WERI-Rb-1 (cell line): Measurements from ENCODE around the gene IGF2R.
"Not testable (repeated sequence)": the region's sequence is repeated elsewhere in the genome, so short reads cannot be mapped to it uniquely, and the experiment has no call there.

Source experiments
- DNase-seq: peaks from one replicate; pipeline ENCODE4 v3.0.0-alpha.2; 2020
- H3K27ac ChIP-seq: fragments of 250-450 bp; sonication (Bioruptor Pico); 2 replicates; pipeline ENCODE4 v1.5.1; 2020; ENCODE audit warnings: mild to moderate bottlenecking, moderate library complexity
- H3K27me3 ChIP-seq: fragments of 250-450 bp; sonication (Bioruptor Pico); 2 replicates; pipeline ENCODE4 v1.5.1; 2021; ENCODE audit warnings: mild to moderate bottlenecking, low read depth, moderate library complexity; ENCODE audit not compliant: insufficient read depth, severe bottlenecking
- H3K36me3 ChIP-seq: fragments of 250-450 bp; sonication (Bioruptor Pico); 2 replicates; pipeline ENCODE4 v1.5.1; 2020; ENCODE audit warnings: mild to moderate bottlenecking, moderate library complexity
- H3K4me3 ChIP-seq: 2 replicates; pipeline ENCODE4 v1.5.1; 2011; ENCODE audit warnings: low read depth, mild to moderate bottlenecking, control low read depth, low read length
- H3K9me3 ChIP-seq: fragments of 250-450 bp; sonication (Bioruptor Pico); 2 replicates; pipeline ENCODE4 v1.5.1; 2021; ENCODE audit warnings: mild to moderate bottlenecking, moderate library complexity; ENCODE audit not compliant: severe bottlenecking
- TF ChIP-seq, protein P1 (sequence below): IDR thresholded peaks from 2 replicates; pipeline ENCODE4 v1.5.1; 2011; ENCODE audit warnings: low read depth, mild to moderate bottlenecking, control low read depth, inconsistent platforms, low read length

Gene IGF2R

GRCh38 chr6:159997498-159998101, 28.7 kb downstream of the IGF2R start:
- Histone ChIP-seq H3K36me3 (peaks cover 23% of the 10 kb centered on the region), H3K9me3 (no peaks in the 10 kb centered on the region)
- TF ChIP-seq, protein P1, sequence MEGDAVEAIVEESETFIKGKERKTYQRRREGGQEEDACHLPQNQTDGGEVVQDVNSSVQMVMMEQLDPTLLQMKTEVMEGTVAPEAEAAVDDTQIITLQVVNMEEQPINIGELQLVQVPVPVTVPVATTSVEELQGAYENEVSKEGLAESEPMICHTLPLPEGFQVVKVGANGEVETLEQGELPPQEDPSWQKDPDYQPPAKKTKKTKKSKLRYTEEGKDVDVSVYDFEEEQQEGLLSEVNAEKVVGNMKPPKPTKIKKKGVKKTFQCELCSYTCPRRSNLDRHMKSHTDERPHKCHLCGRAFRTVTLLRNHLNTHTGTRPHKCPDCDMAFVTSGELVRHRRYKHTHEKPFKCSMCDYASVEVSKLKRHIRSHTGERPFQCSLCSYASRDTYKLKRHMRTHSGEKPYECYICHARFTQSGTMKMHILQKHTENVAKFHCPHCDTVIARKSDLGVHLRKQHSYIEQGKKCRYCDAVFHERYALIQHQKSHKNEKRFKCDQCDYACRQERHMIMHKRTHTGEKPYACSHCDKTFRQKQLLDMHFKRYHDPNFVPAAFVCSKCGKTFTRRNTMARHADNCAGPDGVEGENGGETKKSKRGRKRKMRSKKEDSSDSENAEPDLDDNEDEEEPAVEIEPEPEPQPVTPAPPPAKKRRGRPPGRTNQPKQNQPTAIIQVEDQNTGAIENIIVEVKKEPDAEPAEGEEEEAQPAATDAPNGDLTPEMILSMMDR, result no peak

GRCh38 chr6:159998538-159998937, 29.7 kb downstream of the IGF2R start:
- Histone ChIP-seq H3K4me3 (no peak overlapping the region), H3K27me3 (no peaks in the 10 kb centered on the region), H3K27ac (no peak overlapping the region), H3K36me3 (peaks cover 18% of the 10 kb centered on the region), H3K9me3 (no peaks in the 10 kb centered on the region)
- TF ChIP-seq, protein P1, result no peak
- DNase-seq, result no peak

More at GRCh38 chr6:159997498-159998101, 28.7 kb downstream of the IGF2R start:
- Histone ChIP-seq H3K4me3 (no peak overlapping the region), H3K27ac (no peak overlapping the region), H3K27me3 (no peaks in the 10 kb centered on the region)
- no peak for DNase-seq

GRCh38 chr6:159999240-159999671, 30.4 kb downstream of the IGF2R start:
- H3K27ac ChIP-seq, result no peak overlapping the region
- H3K9me3 ChIP-seq, result no peaks in the 10 kb centered on the region
- no peak overlapping the region for H3K4me3 ChIP-seq
- DNase-seq, result no peak
- peaks cover 18% of the 10 kb centered on the region for H3K36me3 ChIP-seq
- TF ChIP-seq, protein P1, result no peak
- H3K27me3 ChIP-seq, result no peaks in the 10 kb centered on the region

DNA sequence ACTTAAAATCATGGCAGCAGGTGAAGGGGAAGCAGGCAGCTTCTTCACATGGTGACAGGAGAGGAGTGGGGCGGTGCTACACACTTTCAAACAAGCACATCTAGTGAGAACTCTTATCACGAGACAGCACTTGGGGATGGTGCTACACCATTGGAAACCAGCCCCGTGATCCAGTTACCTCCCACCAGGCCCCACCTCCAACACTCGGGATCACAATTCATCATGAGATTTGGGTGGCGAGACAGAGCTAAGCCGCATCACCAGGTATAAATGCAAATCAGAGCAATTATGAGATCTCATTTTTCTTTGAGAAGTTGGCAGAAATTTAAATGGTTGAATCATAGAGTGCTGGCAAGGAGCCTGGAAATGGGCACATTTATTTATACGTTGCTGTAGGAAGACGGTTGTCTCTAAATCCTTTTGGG, 31.4 kb downstream of the IGF2R start:
- H3K27me3 ChIP-seq, result no peaks in the 10 kb centered on the region
- no peak overlapping the region for H3K27ac ChIP-seq
- H3K9me3 ChIP-seq, result no peaks in the 10 kb centered on the region
- TF ChIP-seq, protein P1, result no peak
- no peak overlapping the region for H3K4me3 ChIP-seq
- H3K36me3 ChIP-seq, result peaks cover 18% of the 10 kb centered on the region
- DNase-seq, result no peak

DNA sequence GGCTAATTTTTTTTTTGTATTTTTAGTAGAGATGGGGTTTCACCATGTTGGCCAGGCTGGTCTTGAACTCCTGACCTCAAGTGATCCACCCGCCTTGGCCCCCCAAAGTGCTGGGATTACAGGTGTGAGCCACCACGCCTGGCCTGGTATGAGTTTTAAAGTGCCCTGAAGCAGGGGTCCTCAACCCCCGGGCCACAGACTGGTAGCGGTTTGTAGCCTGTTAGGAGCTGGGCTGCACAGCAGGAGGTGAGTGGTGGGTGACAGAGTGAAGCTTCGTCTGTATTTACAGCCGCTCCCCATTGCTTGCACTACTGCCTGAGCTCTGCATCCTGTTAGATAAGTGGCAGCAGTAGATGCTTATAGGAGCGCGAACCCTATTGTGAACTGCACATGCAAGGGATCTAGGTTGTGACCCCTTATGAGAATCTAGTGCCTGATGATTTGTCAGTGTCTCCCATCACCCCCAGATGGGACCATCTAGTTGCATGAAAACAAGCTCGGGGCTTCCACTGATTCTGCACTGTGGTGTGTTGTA, 32.1 kb downstream of the IGF2R start:
- DNase-seq, H3K9me3 ChIP-seq, H3K27me3 ChIP-seq, H3K4me3 ChIP-seq, H3K27ac ChIP-seq: not testable (repeated sequence)
- H3K36me3 ChIP-seq, result peaks cover 18% of the 10 kb centered on the region

DNA sequence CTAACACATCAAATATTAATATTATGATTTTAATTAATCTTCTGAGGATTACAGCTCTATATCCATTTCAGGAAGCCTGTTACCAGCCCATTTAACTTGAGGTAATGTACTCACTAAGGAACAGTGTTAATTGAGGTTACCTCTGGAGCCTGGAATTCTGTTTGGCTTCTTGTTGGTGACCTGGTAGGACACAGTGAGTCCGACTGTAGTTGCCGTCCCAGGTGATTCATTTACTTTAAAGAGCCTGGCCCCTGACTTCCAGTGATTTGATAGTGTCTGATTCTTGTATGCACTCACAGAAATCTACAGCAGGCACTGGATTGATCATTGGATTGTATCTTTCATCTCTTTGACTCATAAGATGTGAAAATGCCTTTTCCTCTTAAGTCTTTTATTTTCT, 34.0 kb downstream of the IGF2R start:
- DNase-seq, result no peak
- TF ChIP-seq, protein P1, result no peak
- no peaks in the 10 kb centered on the region for H3K9me3 ChIP-seq
- no peak overlapping the region for H3K4me3 ChIP-seq
- H3K36me3 ChIP-seq, result peaks cover 16% of the 10 kb centered on the region
- no peak overlapping the region for H3K27ac ChIP-seq
- no peaks in the 10 kb centered on the region for H3K27me3 ChIP-seq
